HG03159 (cell line): ENCODE measurements around the gene NXNL1.

Source experiments
- ATAC-seq: cut with Tn5 transposase; IDR thresholded peaks from one replicate; pipeline ENCODE4 v1.9.1; 2021; ENCODE audit warnings: mild to moderate bottlenecking, moderate library complexity; ENCODE audit not compliant: unreplicated experiment

NXNL1 gene

GRCh38 chr19:17423429-17424208 is 37.1 kb downstream of the NXNL1 start:
- ATAC-seq, result no peak

- no peak for ATAC-seq
Measured at GRCh38 chr19:17421942-17422341, 38.8 kb downstream of the NXNL1 start.

- peak; percentile 11 for ATAC-seq
Measured at GRCh38 chr19:17420475-17420924, 40.2 kb downstream of the NXNL1 start.

- ATAC-seq, result peak; percentile 85
Measured at GRCh38 chr19:17419621-17420474, 40.9 kb downstream of the NXNL1 start, which contains the start of gene MVB12A. Gene MVB12A (plus strand): TSS chr19:17420047. CDS start chr19:17420136, 89 bp downstream.

- no peak for ATAC-seq
Measured at GRCh38 chr19:17419154-17419620, 41.5 kb downstream of the NXNL1 start.

- no peak for ATAC-seq
Measured at GRCh38 chr19:17418710-17419109, 42.0 kb downstream of the NXNL1 start.

GRCh38 chr19:17415121-17415520 is 45.6 kb downstream of the NXNL1 start:
- ATAC-seq, result no peak

- ATAC-seq, result no peak
Measured at GRCh38 chr19:17414097-17414496, 46.6 kb downstream of the NXNL1 start.

- ATAC-seq, result no peak
Measured at GRCh38 chr19:17411801-17412200, 48.9 kb downstream of the NXNL1 start.

GRCh38 chr19:17409990-17410389 is 50.7 kb downstream of the NXNL1 start:
- ATAC-seq, result no peak

- no peak for ATAC-seq
Measured at GRCh38 chr19:17406887-17407196, 53.9 kb downstream of the NXNL1 start.

GRCh38 chr19:17406046-17406886 is 54.5 kb downstream of the NXNL1 start:
- peak; percentile 4 for ATAC-seq
